Measurements from ENCODE around the gene SLC16A7. TPM values are rescaled to one million over a fixed set of nuclear protein-coding genes. Genes with fewer than 3 reads are reported as not detected.
A peak's percentile ranks its signal among the peaks of the same experiment; 100 is the strongest.
"Not testable (repeated sequence)": the region's sequence is repeated elsewhere in the genome, so short reads cannot be mapped to it uniquely, and the experiment has no call there.

The SLC16A7 gene
- total RNA-seq, 1 donor from 2014 or later, result 2.9 TPM

- H3K27ac Mint-ChIP-seq (ENCODE audit: unreplicated experiment), result no peak overlapping the region
- TF ChIP-seq CTCF (conservative IDR thresholded peaks at IDR 0.05), result no peak
- H3K4me3 Mint-ChIP-seq, result no peak overlapping the region
- H3K36me3 Mint-ChIP-seq (ENCODE audit: low read depth), result peaks cover 2% of the 10 kb centered on the region
- H3K9me3 Mint-ChIP-seq, result peaks cover 3% of the 10 kb centered on the region
- H3K27me3 Mint-ChIP-seq (ENCODE audit: low read depth), result no peaks in the 10 kb centered on the region
- no peak for DNase-seq (ENCODE audit: low read depth, low spot score)
- no peaks in the 10 kb centered on the region for H3K4me1 Mint-ChIP-seq
Observed at GRCh38 chr12:59744564-59744963, 148.7 kb downstream of the SLC16A7 start.

- H3K36me3 Mint-ChIP-seq (ENCODE audit: low read depth); H3K4me3 Mint-ChIP-seq; DNase-seq (ENCODE audit: low read depth, low spot score); H3K4me1 Mint-ChIP-seq; H3K27me3 Mint-ChIP-seq (ENCODE audit: low read depth); H3K27ac Mint-ChIP-seq (ENCODE audit: unreplicated experiment); H3K9me3 Mint-ChIP-seq: not testable (repeated sequence)
Observed at GRCh38 chr12:59751091-59751490, 155.3 kb downstream of the SLC16A7 start.

- H3K27me3 Mint-ChIP-seq (ENCODE audit: low read depth), result no peaks in the 10 kb centered on the region
- H3K4me3 Mint-ChIP-seq, result no peak overlapping the region
- no peaks in the 10 kb centered on the region for H3K4me1 Mint-ChIP-seq
- no peak for TF ChIP-seq CTCF (conservative IDR thresholded peaks at IDR 0.05)
- no peaks in the 10 kb centered on the region for H3K36me3 Mint-ChIP-seq (ENCODE audit: low read depth)
- no peak for DNase-seq (ENCODE audit: low read depth, low spot score)
- no peak overlapping the region for H3K27ac Mint-ChIP-seq (ENCODE audit: unreplicated experiment)
- no peaks in the 10 kb centered on the region for H3K9me3 Mint-ChIP-seq
Observed at GRCh38 chr12:59761542-59761941, 165.7 kb downstream of the SLC16A7 start.

GRCh38 chr12:59763835-59764234 lies 168.0 kb downstream of the SLC16A7 start:
- Mint-ChIP-seq H3K9me3 (peaks cover 4% of the 10 kb centered on the region), H3K27ac (ENCODE audit: unreplicated experiment) (no peak overlapping the region), H3K4me1 (no peaks in the 10 kb centered on the region)

GRCh38 chr12:59768031-59768430 lies 172.2 kb downstream of the SLC16A7 start:
- no peak for TF ChIP-seq CTCF (conservative IDR thresholded peaks at IDR 0.05)
- H3K27ac Mint-ChIP-seq (ENCODE audit: unreplicated experiment), result no peak overlapping the region
- peaks cover 4% of the 10 kb centered on the region for H3K9me3 Mint-ChIP-seq
- H3K4me3 Mint-ChIP-seq, result no peak overlapping the region
- no peaks in the 10 kb centered on the region for H3K4me1 Mint-ChIP-seq
- peaks cover 3% of the 10 kb centered on the region for H3K36me3 Mint-ChIP-seq (ENCODE audit: low read depth)
- no peak for DNase-seq (ENCODE audit: low read depth, low spot score)
- no peaks in the 10 kb centered on the region for H3K27me3 Mint-ChIP-seq (ENCODE audit: low read depth)

More at GRCh38 chr12:59763835-59764234, 168.0 kb downstream of the SLC16A7 start:
- no peak for DNase-seq (ENCODE audit: low read depth, low spot score)
- H3K4me3 Mint-ChIP-seq, result no peak overlapping the region
- H3K27me3 Mint-ChIP-seq (ENCODE audit: low read depth), result no peaks in the 10 kb centered on the region
- no peak for TF ChIP-seq CTCF (conservative IDR thresholded peaks at IDR 0.05)
- H3K36me3 Mint-ChIP-seq (ENCODE audit: low read depth), result peaks cover 3% of the 10 kb centered on the region

- DNase-seq (ENCODE audit: low read depth, low spot score), result no peak
- no peaks in the 10 kb centered on the region for H3K36me3 Mint-ChIP-seq (ENCODE audit: low read depth)
- no peak overlapping the region for H3K4me3 Mint-ChIP-seq
- no peaks in the 10 kb centered on the region for H3K4me1 Mint-ChIP-seq
- no peak overlapping the region for H3K27ac Mint-ChIP-seq (ENCODE audit: unreplicated experiment)
- H3K27me3 Mint-ChIP-seq (ENCODE audit: low read depth), result no peaks in the 10 kb centered on the region
- no peaks in the 10 kb centered on the region for H3K9me3 Mint-ChIP-seq
- TF ChIP-seq CTCF (conservative IDR thresholded peaks at IDR 0.05), result peak; percentile 44
Observed at GRCh38 chr12:59780605-59781135, 184.8 kb downstream of the SLC16A7 start.
